ENCODE data around the gene PKDREJ.
"Not testable (repeated sequence)": the region's sequence is repeated elsewhere in the genome, so short reads cannot be mapped to it uniquely, and the experiment has no call there.

PKDREJ gene

DNA sequence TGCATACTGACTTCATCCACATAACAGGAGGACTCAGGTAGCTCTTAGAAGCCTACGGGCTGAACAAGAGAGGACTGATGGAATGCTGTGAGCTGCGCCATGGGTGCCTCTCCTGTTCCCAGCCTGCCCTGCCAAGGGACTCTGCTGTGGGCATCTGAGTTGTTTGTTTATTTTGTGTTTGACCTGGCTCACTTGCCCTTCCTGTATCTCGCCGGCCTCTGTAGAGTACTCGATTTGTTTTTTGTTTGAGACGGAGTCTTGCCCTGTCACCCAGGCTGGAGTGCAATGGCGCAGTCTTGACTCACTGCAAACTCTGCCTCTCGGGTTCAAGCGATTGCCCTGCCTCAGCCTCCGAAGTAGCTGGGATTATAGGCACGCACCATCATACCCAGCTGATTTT lies 6.4 kb upstream of the PKDREJ start:
- DNase-seq (ENCODE audit: low read depth in 3 of 3) = no peak

DNA sequence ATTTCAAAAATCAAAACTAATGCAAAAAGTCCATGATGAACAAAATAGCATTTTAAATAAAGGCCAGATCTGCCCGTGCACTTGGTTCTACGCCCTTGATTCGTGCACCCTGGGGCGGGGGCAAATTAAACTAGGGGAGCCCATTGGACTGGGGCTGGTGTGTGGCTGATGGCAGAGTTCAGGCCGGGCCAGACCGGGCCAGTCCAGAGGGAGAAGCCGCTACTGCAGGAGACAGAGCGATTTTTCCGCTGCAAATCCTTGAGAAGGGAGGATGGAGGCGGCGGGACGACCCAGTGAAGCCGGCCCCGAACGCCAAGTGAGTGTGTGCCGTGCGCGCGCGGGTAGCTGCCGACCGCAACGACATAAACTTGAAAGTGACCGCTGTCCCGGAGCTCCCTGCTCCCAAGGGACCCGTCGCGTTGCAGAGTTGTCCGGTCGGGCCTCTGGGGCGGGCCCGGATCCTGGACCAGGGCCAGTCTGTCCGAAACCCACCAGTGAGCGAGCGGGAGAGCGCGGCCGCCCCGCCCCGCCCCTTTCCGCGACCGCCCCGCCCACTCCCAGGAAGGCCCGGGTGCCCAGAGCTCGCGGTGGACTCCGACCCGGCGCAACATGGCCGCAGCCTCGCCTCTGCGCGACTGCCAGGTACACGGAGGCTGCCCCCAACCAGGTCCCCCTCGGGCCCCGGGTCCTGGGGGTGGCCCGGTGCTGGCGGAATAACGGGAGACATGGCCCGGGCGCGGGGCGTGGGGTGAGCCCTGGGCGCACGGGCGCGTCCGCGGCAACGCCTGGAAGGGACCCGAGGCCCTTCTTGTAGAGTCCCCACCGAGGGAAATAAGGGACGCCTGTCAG lies 4.5 kb upstream of the PKDREJ start, which contains the start of gene TTC38:
TSS of gene TTC38 (plus strand) at position 578 of the 849 bp plus-strand sequence. CDS start at position 610, 32 bp downstream.
- peak in 2 of 3 experiments; percentile 16 to 25 for DNase-seq (ENCODE audit: low read depth in 3 of 3)

DNA sequence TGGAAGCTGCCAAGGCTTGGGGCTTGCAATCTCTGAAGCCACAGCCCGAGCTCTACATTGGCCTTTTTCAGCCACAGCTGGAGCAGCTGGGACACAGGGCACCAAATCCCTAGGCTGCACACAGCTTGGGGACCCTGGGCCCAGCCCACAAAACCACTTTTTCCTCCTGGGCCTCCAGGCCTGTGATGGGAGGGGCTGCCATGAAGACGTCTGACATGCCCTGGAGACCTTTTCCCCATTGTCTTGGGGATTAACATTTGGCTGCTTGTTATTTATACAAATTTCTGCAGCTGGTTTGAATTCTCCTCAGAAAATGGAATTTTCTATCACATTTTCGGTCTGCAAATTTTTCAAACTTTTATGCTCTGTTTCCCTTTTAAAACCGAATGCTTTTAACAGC lies 2.5 kb upstream of the PKDREJ start:
- DNase-seq (ENCODE audit: low read depth in 3 of 3) = not testable (repeated sequence)

DNA sequence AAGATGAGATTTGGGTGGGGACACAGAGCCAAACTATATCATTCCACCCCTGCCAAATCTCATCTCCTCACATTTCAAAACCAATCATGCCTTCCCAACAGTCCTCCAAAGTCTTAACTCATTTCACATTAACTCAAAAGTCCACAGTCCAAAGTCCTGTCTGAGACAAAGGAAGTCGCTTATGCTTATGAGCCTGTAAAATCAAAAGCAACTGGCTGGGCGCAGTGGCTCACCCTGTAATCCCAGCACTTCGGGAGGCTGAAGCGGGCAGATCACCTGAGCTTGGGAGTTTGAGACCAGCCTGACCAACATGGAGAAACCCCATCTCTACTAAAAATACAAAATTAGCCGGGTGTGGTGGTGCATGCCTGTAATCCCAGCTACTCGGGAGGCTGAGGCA lies 1.4 kb upstream of the PKDREJ start:
- DNase-seq (ENCODE audit: low read depth in 3 of 3) = not testable (repeated sequence)

DNA sequence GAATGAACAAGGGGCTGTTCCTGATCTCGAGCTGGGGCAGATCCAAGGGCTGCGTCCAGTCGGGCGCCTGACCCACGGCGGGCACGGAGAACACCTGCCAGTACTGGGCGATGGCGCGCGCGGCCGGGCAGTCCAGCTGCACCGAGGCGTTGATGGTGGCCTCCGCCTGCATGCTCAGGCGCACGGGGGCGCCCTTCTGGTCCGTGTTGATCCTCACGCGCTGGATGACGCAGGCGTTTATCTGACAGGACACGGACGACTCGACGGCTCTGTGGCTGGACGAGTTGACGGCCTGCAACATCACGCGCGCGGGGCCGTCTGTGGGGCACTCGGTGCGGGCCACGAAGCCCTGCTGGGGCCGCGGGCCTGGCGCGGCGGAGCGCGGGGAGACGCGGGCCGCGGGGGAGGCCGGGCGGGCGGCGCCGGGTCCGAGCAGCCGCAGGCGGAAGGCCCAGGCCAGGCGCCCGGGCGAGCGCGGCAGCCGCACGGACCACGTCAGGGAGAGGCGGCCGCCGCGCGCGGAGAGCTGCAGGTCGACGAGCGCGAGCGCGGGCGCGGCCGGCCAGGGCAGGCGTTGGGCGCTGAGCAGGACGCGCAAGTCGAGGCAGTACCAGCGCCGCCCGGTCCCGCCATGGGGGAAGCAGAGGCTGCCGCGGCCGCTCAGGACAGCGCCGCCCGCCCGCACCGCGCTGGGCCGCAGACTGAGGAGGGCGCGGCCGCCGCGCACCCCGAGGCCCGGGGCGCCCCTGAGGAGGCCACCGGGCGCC lies 511 bp downstream of the PKDREJ start:
- DNase-seq (ENCODE audit: low read depth in 3 of 3) = no peak

DNA sequence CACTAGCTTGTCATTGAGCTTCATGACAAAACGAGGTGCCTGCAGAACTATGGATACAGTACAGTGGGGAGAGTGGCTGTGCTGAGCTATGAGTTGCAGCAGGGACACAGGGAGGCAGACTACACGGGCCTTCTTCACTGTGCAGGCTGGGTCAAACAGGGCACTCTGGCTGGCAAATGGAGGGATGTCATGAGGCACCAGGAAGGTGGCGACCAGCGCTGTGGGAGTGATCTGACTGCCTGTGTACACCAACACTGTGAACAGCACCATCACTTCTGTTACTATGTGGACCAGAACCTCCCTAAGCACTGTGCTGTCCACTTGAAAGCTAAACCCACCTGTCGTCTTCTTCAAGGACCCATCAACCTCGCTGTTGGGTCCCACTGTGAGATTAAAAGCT lies 3.1 kb downstream of the PKDREJ start:
- DNase-seq (ENCODE audit: low read depth in 3 of 3) = no peak

DNA sequence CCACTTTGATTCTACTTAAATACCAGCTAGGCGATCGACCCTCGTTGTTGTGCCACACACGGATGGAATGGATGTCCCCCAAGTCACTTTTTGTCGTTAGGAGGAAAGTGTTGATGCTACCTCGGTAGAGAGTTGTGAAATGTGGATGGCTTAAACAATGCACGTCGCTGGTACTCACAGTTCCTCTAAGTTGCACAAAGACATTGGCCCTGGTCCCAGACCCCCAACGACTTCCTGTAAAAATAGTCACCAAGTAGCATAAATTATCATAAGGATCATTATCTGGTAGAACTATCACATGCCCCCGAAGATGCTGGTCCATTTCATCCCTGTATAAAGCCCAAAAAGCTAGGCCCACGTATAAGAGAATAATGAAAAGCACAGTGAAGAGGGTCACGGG lies 3.8 kb downstream of the PKDREJ start:
- no peak for DNase-seq (ENCODE audit: low read depth in 3 of 3)

DNA sequence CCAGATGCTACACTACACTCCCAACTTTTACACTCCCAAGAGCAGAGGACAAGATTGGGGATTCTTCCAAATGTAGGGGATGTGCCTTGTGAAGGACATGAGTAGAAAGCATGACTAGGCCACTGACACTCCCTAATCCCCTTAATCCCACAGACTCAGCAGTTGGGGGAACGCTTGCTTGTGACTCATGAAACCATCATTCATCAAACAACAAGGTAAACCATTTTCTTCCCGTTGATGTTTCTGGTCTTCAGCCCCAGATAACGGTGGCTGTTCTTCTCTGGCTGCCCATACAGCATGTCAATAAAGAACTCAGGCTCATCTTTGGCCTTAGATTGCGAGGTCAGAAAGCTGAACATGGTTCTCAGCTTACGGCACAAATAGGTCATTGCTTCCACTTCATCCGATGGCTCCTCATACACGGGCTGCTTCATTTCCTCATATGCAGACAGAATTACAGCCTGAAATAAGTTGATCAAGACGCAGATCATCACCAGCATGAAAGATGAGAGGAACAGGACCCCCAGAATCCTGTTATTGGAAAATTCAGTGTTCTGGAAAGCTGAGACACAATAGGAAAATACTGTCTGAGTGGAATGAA lies 6.7 kb downstream of the PKDREJ start:
- no peak for DNase-seq (ENCODE audit: low read depth in 3 of 3)

DNA sequence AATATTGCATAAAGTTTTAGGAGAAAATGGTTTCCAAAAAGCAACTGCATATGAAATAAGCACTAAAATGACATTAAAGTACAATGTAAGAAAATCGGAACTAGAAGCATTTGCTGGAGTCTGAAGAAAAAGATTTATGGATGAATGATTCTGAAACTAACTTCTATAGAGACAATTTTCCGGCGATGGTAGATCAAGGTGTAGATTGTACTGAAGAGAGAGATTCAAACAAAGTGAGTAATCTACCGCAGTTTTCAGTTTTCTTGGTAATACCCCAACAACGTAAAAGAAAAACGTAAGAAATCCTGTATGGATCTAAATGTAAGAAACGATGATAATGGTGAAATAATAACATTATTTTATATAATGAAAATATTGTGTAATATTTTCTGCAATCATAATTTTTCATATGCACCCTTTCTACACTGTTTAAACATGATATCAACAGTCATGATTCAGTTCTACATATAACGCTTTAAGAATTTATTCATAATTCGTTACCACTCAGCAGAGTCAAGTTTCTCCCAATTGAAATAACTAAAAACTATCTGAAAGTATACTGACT lies 11.2 kb downstream of the PKDREJ start:
- DNase-seq (ENCODE audit: low read depth in 3 of 3) = no peak

DNA sequence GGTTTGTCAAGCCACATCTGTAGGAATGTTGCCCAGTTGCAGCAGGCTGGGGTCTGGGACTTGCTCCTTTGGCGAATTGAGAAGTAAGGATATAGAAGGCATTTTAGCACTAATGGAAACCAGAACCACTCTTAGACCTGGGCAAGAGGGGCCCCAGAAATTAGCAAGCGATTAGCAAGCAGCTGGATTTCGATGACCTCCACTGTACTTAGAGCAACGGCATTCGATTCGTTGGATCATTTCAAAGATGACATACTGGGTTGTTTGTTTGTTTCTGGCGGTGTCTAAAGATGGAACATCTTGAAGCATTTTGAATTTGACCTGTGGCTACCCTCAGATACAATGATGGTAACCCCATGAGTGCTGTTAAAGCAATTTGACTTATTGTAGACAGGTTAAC lies 11.9 kb downstream of the PKDREJ start:
- no peak for DNase-seq (ENCODE audit: low read depth in 3 of 3)

DNA sequence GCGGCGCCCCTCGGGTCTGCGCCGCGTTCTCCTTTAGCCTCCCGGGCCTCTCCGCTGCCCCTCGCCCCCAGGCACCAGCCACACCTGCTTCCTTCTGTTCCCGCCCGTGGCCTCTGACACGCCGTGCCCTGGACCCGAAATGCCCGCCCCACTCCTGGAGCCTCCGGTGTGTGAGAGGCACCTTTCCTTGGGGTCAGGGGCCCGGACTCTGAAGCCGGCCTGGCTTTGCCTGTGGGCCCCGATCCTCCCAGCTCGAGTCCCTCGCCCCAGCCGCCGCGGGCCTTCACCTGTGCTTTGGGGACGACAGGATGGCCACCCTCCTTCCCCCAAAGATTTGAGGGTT lies 12.4 kb downstream of the PKDREJ start:
- no peak for DNase-seq (ENCODE audit: low read depth in 3 of 3)

DNA sequence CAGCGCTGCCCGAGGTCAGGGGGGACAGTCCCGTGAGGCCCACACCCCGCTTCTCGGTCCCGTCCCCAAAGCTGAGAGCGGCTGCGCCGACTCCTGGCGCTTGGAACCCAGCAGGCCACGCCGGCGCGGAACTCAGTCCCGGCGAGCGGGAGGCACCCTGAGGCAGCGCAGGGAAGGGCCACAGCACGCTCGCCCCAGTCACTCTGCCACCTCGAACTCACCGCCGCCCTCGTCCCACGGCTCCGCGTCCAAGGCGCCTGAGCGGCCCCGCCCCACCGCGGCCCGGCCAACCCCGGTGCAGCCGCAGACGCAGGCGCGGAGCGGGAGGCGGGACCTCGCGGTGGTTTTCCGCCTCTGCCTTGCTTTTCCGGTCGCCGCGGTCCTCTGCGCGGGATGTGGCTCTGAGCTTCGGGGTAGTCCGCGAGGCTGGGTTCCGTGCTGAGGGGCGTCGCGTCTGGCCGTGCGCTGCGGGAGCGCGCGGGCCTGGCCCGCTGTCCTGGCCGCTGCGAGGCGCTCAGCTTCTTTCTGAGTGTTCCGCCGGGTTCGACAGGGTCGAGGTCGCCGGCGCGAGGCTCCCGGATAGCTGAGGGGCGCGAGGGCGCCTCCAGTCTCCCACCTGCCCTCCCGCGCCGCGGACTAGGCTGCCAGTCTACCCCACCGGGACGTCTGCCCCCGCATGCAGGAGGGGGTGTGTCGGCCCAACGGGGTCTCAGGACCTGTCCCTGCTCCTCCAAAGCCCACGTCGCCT lies 12.9 kb downstream of the PKDREJ start, which contains the start of gene CDPF1:
TSS of gene CDPF1 (minus strand) at position 259 of the 748 bp plus-strand sequence. CDS start 2,009 bp downstream, outside the sequence.
- DNase-seq (ENCODE audit: low read depth in 3 of 3) = peak; percentile 83 to 86 (median 83)

DNA sequence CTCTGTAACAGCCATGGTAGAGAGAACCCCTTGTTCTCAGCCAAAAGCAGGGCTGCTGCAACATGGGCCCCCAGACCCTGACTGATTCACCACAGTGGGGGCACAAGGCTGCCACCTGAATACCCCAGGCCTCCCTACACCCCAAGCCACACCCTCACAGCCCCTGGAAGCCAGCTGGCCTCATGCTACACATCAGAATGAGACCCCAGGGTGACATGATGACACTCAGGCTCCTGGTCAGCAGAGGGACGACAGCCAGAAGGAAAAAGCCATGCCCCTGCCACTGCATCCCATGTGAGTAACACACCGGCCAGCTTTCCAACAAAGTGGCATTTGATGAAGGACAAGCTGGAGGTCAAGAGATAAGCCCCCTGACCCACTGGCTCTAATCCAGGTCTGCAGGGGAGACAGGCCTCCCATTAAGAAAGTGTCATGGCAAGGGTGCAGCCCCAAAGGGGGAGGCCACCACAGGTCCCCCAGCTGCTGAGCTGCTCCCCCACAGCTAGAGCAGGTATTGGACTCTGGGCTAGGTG lies 15.6 kb downstream of the PKDREJ start:
- DNase-seq (ENCODE audit: low read depth in 3 of 3) = no peak

DNA sequence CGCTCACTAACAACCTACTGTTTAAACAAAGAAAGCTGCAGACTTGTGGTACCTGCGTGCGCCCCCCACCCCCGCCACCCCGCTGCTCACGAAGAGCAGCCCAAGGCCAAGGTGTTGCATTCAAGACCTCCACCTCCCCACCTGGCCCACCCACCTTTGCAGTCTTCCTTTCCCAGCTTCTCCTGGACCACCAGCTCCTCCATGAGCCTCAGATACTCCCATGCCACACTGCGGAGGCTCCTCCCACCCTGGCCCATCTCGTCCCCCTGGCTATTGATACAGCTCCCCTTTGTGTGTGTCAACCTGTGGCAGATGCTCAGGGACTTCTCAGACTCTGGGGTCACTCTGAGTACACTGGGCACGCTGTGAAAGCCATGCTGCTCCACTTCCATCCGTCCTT lies 17.0 kb downstream of the PKDREJ start:
- DNase-seq (ENCODE audit: low read depth in 3 of 3) = no peak

DNA sequence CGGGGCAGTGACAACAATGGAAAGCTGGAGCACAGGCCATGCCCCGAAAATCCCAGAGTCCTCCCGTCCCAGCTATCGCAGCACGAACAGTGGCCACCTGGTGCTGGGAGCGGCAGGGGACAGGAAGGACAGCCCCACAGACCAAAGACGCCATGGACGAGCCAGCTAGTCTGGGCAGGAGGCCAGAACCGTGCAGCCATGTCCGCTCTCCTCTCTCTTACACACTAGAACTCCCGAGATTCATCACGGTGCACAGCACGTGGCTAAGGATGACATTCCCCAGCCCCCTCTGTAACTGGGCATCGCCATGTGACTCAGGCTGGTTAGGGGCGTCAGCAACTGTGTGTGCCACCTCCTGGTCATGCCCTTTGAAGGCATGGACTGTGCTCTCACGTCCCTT lies 17.6 kb downstream of the PKDREJ start:
- no peak for DNase-seq (ENCODE audit: low read depth in 3 of 3)

DNA sequence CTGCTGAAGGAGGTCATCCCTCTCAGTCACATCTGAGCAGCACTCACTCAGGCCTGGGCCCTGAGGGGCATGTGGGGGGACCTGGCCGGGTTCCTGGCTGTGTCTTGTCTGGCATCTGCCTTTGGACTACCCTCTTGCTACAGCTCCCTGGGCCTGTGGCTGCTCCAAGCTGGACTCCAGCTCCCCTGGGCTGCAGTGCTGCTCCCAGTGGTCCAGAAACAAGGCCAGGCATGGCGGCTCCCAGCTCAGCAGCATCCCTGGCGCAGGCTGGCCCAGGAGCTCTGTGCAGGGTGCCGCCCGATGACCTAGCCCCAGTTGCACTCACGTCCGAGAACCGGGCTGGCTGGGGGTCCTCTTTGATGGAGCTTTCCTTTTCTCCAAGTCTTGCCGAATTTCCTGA lies 18.4 kb downstream of the PKDREJ start:
- DNase-seq (ENCODE audit: low read depth in 3 of 3) = no peak

DNA sequence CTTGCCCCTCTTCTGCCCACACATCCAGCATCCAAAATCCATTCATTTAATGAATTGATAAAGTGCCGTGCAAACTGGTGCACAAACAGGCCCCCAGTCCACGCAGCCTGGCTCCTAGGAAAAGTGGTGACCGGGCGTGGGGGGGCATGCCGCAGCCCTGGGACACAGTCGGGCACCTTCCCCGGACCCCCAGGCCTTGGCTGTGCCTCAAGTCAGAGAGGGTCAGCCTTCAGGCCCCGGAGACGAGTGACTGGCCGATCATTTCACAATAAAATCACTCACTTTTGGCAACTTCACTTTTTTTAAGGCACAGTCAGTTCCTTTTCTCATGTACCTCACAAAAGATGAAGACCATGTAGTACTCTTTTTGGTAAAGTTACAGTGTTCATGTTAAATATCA lies 21.1 kb downstream of the PKDREJ start:
- DNase-seq (ENCODE audit: low read depth in 3 of 3) = no peak

DNA sequence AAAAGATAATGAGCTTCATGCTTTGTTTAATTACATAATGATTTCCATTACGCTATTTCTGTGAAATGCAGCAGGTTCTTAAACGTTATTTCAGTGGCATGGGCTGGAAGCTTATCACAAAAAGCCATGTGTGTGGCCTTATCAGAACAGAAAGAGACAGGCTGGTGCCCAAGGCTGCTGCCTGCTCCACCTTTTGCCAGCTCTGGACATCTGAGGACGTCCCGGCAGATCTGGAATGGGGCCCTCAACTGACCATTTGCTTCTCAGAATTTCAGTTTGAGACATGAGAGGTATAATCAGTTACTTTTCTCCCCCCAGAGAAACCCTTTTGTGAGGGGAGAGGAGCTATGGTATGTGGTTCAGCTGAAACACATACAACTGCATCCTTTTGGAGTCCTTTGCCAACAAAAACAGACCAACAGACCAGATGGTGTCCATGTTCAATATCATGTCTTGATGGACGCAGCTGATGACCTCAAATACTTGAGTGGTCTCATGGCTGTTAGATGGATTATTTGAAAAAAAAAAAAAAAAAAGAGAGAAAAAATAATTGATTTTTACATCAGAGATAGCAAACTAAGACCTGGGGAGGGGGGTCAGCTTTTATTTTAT lies 21.6 kb downstream of the PKDREJ start:
- no peak for DNase-seq (ENCODE audit: low read depth in 3 of 3)

DNA sequence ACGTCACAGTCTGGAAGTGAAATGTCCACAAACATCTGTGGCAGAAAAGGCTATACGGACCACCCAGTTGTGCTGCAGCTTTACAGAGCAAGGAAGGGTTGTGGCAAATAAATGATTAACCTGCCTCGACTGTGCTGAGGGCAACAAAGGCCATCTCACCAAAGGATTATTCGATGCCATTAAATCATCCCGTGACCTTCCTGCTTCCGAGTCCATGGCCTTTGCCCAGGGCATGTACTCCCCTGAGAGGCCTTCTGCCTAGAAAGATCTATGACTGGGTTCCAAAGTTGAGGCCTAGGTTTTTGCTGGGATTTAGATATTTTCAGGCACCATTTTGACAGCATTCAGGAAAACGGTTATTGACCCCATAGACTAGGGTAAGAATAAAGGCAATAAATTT lies 22.2 kb downstream of the PKDREJ start:
- DNase-seq (ENCODE audit: low read depth in 3 of 3) = no peak

DNA sequence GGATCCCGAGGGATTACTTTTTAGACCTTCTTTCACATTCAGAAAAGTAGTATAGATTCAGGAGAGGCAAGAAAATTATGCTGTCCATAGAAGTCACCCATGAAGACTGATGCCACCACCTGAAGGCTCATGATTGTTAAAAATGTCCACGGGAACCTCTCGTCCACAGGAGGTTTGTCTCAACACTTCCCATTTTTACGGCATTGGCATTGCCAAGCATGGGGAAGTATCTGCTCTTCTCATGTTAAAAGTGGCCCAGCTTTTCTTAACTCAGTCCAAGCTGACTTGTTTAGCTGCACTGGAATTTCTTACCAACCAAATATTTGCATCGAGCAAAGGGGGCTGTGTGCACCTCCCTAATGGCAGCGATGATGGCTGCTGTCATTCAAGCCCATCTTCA lies 22.6 kb downstream of the PKDREJ start:
- no peak for DNase-seq (ENCODE audit: low read depth in 3 of 3)

DNA sequence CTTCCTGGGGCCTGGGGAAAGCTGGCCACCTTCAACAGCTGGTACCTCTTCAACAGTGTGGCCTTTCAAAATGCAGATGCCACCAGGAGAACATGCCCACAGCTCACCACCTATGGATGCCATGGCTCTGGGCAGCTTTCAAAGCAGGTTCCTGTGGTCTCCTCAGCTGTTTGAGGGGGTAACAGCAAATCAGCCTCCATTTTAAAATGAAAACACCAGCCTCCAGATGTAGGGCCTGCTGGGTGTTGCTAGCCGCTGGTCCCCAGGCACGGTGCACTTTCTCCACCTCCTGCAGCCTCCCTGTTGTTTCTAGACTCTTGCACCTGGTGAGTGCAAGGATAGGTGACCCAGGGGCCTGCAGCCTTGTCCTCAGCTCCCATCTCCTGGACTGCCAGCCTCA lies 23.1 kb downstream of the PKDREJ start:
- no peak for DNase-seq (ENCODE audit: low read depth in 3 of 3)

Measured in stimulated activated CD4-positive, alpha-beta T cell treated with anti-CD3 and anti-CD28 coated beads, TNF-alpha, amount 100 ng/mL, for 4 hours (primary cell).